ENCODE measurements around the gene UBE3B.

The UBE3B gene

DNA sequence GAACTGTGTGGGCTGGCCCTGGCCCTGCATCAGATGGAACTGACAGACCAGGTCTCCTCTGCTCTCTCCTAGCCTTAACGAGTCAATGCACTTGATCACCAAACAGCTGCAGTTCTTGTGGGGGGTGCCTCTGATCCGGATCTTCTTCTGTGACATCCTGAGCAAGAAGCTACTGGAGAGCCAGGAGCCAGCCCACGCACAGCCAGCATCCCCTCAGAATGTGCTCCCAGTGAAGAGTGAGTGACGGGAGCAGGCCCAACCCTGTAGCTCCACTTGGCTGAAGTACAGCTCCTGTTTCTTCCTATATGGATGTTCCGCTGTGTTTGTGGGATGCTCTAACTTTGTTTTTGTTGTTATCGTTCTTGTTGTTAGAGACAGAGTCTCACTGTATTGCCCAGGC, 23.9 kb downstream of the UBE3B start:
- DNase-seq, result no peak

GRCh38 chr12:109502332-109502731, 24.9 kb downstream of the UBE3B start:
- no peak for DNase-seq

DNA sequence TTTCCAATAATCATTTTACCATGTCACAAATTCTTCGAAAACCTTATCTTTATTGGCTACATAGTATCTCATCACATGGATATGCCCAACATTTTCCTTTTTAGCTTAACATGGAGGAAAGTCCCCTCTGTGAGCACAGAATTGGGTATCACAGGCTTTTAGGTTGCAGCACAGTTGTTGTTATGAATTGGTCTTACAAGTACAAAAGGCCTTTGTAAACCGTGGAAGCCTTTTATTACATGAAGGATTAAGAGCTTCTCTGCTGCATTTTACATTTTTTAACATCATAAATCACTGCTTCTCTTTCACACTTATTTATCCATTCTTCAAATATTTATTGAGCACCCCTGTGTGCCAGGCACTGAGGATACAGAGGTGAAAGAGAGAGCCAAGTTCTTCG, 26.2 kb downstream of the UBE3B start:
- no peak for DNase-seq

DNA sequence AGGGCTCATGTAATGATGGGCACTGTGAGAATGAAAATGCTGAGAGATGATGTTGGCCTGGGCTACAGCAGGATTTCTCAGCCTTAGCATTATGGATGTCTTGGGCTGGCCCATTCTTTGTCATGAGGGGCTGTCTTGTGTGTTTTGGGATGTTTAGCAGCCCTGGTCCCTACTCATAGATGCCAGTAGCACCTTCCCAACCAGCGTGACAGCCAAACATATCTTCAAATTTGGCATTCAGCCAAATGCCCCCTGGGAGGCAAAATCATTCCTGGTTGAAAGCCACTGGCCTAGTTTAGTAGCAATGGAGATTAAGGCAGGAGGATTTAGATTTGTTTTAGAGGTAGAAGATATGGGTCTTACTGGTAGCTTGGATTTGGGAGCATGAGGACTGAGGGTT, 26.6 kb downstream of the UBE3B start:
- DNase-seq, result no peak

- DNase-seq, result no peak
Observed at GRCh38 chr12:109510196-109510595, 32.8 kb downstream of the UBE3B start.

DNA sequence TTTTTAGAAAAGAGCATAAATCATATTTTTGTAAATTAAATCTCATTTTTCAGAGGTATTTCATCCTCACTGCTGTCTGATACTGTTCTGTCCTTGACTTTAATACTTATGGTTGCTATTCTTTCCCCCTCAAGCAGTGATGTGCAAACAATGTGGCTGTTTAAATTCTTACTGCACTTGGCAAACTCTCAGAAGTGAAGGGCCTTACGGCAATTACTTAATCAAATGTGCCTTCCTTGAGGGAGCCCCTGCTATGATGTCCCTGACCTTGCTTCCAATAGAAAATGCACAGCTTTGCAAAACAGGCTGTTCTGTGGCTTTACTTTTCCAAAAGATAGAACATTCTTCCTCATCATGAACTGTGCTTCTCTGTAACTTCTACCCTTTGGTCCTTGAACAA, 35.2 kb downstream of the UBE3B start:
- no peak for DNase-seq

GRCh38 chr12:109513051-109513450, 35.6 kb downstream of the UBE3B start:
- DNase-seq, result no peak

GRCh38 chr12:109513977-109514376, 36.5 kb downstream of the UBE3B start:
- DNase-seq, result no peak

GRCh38 chr12:109517619-109518018, 40.2 kb downstream of the UBE3B start:
- no peak for DNase-seq

- peak; percentile 7 to 23 for DNase-seq
Observed at GRCh38 chr12:109518820-109519665, 41.6 kb downstream of the UBE3B start.

DNA sequence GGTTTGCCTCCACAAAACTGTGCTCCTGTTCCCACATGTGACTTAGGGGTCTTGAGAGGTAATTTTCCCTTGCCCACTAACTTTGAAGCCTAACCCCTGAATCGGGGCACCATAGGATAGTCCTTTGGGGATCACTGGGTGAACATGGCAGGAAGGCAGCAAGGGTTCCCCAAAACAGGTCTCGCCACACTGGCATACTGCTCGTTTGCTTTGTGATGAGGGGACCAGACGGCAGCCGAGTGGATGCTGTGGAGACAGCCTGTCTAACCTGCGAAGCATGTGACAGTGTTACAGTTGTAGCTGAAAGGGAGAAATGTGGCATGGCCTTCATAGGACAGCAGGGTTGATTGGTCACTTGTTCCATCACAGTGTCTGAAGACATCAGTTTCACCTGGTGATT, 42.4 kb downstream of the UBE3B start:
- no peak for DNase-seq

GRCh38 chr12:109521831-109522230, 44.4 kb downstream of the UBE3B start:
- no peak for DNase-seq

GRCh38 chr12:109523071-109523470, 45.6 kb downstream of the UBE3B start:
- no peak for DNase-seq

GRCh38 chr12:109523504-109523903, 46.1 kb downstream of the UBE3B start:
- DNase-seq, result no peak

DNA sequence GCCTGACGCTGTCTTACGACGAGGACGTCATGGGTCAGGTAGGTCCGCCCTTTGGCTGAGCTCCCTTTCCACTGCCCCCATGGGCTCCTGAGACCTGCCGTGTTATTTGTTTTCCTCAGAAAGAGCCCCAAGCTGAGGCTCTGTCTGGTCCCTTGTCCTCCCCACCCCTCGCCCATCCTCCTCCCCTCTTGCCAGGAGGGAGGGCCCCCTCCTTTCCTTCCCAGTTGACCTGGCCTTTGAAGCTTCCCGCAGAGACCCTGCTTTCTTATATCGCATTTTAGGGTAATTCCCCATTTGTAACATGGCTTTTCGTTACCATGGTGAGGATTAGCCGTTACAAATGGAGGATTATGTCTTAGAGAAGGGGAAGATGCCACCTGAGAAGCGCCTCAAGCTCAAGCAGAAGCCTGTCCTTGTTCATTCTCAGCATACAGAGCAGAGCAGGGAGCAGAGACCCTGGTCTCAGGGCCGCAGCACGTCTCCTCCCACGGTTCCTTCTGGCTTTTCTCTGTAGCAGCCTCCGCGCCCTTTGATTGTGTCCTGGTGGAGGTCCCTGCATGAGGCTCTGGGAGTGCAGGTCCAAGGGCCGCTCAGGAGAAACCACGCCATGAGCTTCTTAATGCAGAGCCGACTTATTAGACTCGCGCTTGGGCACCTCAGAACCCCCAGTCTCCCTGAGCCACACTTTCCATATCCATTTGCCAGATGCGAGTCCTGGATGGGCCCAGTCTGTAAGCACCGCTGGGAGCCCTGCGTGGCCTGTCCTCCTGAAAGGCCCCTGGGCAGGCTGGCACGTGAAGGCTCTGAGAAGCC, 47.2 kb downstream of the UBE3B start:
- no peak for DNase-seq

GRCh38 chr12:109525279-109525585, 47.8 kb downstream of the UBE3B start:
- DNase-seq, result no peak

DNA sequence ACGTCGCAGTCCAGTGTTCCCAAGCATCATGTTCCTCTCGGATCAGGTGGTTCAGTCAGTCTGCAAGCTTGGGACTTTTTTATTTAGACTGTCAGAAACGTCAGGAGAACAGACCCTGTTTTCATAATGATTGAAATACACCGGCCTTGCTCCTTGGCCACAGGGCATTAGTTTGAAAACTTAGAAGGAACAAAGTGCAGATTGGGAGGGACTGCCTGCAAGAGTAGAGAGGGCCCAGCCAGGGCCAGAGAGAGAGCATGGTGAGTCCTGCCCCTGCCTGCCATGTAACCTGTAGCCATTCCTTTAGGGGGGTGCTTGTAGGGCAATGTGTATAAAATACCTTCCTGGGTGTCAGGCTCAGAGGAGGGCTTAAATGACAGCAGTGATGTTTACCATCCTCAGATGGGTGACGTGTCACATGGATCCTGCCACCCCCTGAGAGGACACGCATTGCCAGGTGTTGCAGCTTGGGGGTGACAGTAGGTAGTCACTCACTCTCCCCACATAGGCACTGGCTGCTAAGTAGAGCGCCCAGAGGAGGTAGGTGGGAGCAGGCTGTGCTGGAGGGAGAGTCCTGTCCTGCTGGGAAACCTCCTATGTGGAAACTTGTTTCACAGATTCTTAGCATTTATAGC, 50.2 kb downstream of the UBE3B start:
- DNase-seq, result no peak

GRCh38 chr12:109529691-109530640, 52.5 kb downstream of the UBE3B start:
- DNase-seq, result no peak

- no peak for DNase-seq
Observed at GRCh38 chr12:109531411-109531810, 54.0 kb downstream of the UBE3B start.

DNA sequence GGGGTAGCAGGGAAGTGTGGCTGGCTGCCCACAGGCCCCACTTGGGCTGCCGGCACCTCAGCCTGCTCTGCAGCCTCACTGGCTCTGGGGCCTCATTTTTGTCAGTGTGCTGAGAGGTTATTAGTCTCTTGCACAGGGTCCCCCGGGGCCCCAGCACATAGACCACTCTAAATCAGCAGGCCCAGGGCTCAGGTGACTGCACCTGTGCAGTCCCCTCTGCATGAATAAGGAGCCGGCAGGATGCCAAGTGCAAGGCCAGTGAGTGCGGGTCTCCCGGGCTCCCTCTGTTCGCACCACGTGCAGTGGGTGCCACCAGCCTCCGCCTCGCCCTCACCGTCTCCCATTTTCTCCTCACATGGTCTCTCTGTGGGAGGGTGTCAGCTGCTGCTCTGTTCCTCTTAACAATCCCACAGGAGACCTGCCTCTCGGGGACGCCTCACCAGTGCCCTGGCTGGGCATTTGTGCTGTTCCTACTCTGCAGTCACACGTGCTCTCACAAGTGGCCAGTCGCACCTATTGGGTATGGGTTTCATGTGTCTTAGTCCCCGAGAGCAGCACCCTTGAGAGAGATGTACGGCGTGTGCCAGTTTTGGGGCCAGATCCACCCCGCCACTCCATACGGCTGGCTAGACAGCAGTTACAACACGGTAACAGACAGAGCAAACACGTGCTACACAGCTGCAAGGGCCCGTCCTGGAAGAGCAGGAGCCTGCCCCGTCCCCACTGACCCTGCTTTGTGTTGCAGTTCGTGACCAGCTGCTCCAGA, 55.5 kb downstream of the UBE3B start:
- DNase-seq, result no peak

GRCh38 chr12:109533487-109533740, 56.0 kb downstream of the UBE3B start:
- DNase-seq, result no peak

DNA sequence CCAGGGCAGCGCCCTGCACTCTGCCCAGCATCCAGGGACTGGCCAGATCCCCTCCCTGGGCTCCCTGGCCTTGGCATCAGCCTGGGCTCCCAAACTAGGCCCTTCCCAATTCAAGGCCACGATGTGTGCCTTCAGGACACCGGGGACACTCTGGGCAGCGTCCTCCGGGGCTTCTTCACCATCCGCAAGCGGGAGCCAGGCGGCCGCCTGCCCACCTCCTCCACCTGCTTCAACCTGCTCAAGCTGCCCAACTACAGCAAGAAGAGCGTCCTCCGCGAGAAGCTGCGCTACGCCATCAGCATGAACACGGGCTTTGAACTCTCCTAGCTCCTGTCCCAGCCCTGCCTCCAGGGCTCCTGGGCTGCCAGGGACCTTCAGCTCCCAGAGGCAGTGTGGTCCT, 57.0 kb downstream of the UBE3B start:
- DNase-seq, result no peak

All from AML-193 (cell line).